Activated CD4-positive, alpha-beta T cell treated with anti-CD3 and anti-CD28 coated beads for 24 hours (primary cell): ENCODE results near the gene ZNF319.

Experiments
- DNase-seq, 2 donors: peaks; one replicate each; pipeline ENCODE4 v3.0.0-alpha.2; 2020; ENCODE audit warnings: low read depth in 2 of 2

The ZNF319 gene

GRCh38 chr16:58037365-58038057 lies 37.0 kb upstream of the ZNF319 start:
- no peak for DNase-seq

- DNase-seq = no peak
These were observed 36.5 kb upstream of the ZNF319 start for GRCh38 chr16:58036943-58037342.

- no peak for DNase-seq
These were observed 35.1 kb upstream of the ZNF319 start for GRCh38 chr16:58035356-58036170.

GRCh38 chr16:58034774-58035173 lies 34.3 kb upstream of the ZNF319 start:
- no peak for DNase-seq

GRCh38 chr16:58034128-58034685 lies 33.7 kb upstream of the ZNF319 start:
- no peak for DNase-seq

GRCh38 chr16:58032710-58033293 lies 32.3 kb upstream of the ZNF319 start:
- no peak for DNase-seq

GRCh38 chr16:58031016-58031800 lies 30.7 kb upstream of the ZNF319 start:
- no peak for DNase-seq

GRCh38 chr16:58030136-58030840 lies 29.8 kb upstream of the ZNF319 start:
- DNase-seq = no peak

- DNase-seq = no peak
These were observed 28.9 kb upstream of the ZNF319 start for GRCh38 chr16:58029410-58029809.

GRCh38 chr16:58028541-58029070 lies 28.1 kb upstream of the ZNF319 start:
- DNase-seq = no peak

GRCh38 chr16:58027916-58028455 lies 27.5 kb upstream of the ZNF319 start:
- no peak for DNase-seq

- no peak for DNase-seq
These were observed 26.9 kb upstream of the ZNF319 start for GRCh38 chr16:58027161-58027915.

GRCh38 chr16:58026705-58027160 lies 26.3 kb upstream of the ZNF319 start:
- no peak for DNase-seq

- DNase-seq = no peak
These were observed 25.8 kb upstream of the ZNF319 start for GRCh38 chr16:58026139-58026704.

GRCh38 chr16:58025351-58026138 lies 25.1 kb upstream of the ZNF319 start, which contains the start of gene MMP15:
TSS of gene MMP15 (plus strand) at chr16:58025754. CDS start at chr16:58026351, 597 bp downstream.
- peak; percentile 48 to 58 for DNase-seq

GRCh38 chr16:58024486-58025350 lies 24.2 kb upstream of the ZNF319 start:
- DNase-seq = no peak

GRCh38 chr16:58022601-58023371 lies 22.3 kb upstream of the ZNF319 start:
- DNase-seq = no peak
